Activated CD8-positive, alpha-beta T cell treated with anti-CD3 and anti-CD28 coated beads for 36 hours (primary cell): ENCODE results near the gene MYZAP. TPM values are rescaled to one million over a fixed set of nuclear protein-coding genes. Genes with fewer than 3 reads are reported as not detected.

Source experiments
- ATAC-seq: fragments of 200-7000 bp; cut with Tn5 transposase; one replicate; pipeline ENCODE4 v1.10.0; 2021; ENCODE audit warnings: mild to moderate bottlenecking, moderate library complexity
- CTCF ChIA-PET: fragments of 350-600 bp; sonication (Branson Sonifier 250); formaldehyde crosslinking; loops from one replicate; lab custom pipeline; 2021; ENCODE audit warnings: antibody characterized with exemption; lab: Charles Lee
- POLR2A ChIA-PET: fragments of 350-600 bp; sonication (Branson Sonifier 250); formaldehyde crosslinking; loops from one replicate; lab custom pipeline; 2021; ENCODE audit warnings: antibody characterized with exemption; lab: Charles Lee
- DNase-seq: peaks from one replicate; pipeline ENCODE4 v3.0.0-alpha.2; 2020
- H3K27ac Mint-ChIP-seq: one replicate; pipeline ENCODE4 v1.8.0; 2021; ENCODE audit warnings: mild to moderate bottlenecking, mixed read lengths
- H3K27me3 Mint-ChIP-seq: one replicate; pipeline ENCODE4 v1.8.0; 2021; ENCODE audit warnings: mixed read lengths
- H3K36me3 Mint-ChIP-seq: one replicate; pipeline ENCODE4 v1.8.0; 2021; ENCODE audit warnings: low read depth, mixed read lengths
- H3K4me1 Mint-ChIP-seq: one replicate; pipeline ENCODE4 v1.8.0; 2021; ENCODE audit warnings: low read depth, mixed read lengths
- H3K4me3 Mint-ChIP-seq: one replicate; pipeline ENCODE4 v1.8.0; 2021; ENCODE audit warnings: mild to moderate bottlenecking, moderate library complexity, mixed read lengths
- H3K9me3 Mint-ChIP-seq: one replicate; pipeline ENCODE4 v1.8.0; 2021; ENCODE audit warnings: mixed read lengths
- CTCF ChIP-seq: fragments of 200-600 bp; IDR thresholded peaks from one replicate; pipeline ENCODE4 v1.8.0; 2022; ENCODE audit warnings: antibody characterized with exemption, mild to moderate bottlenecking
- intact Hi-C: fragments of 100-400 bp; cut with micrococcal nuclease; formaldehyde crosslinking; loops from one replicate; pipeline ENCODE4 v1.10.0; 2022
- total RNA-seq, 2 experiments: library from RNA; stranded (reverse); gene quantifications; one replicate each; pipeline ENCODE4 v1.2.3, GENCODE V29; 2021

Gene MYZAP
- total RNA-seq, 2 experiments from 2014 or later, result not detected

DNA sequence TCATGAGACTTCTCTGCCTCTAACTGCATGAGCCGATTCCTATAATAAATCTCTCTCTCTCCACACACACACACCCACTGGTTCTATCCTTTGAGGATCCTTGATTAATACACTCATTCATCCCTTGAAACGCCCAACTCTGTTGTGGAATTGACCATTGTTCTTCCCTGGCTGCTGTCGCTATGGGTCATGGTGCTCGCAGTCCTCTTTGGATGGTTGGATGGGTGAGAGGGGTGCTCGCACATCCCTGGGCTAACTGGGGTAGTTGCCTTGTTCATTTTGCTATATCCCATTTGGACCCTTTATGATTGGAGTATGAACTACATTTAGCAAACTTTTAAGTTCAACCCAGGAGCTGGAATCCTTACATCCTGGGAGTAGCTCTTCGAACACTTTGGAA, 33.9 kb upstream of the MYZAP start:
- ChIA-PET CTCF (interaction anchor here (3.5 kb wide), 1 partner anchor 303 kb away, joined by 28 read pairs; no protein-coding TSS in a partner anchor), POLR2A (interaction anchor here (1.1 kb wide), 1 partner anchor 11 kb away, joined by 3 read pairs; no protein-coding TSS in a partner anchor)
- H3K4me1 Mint-ChIP-seq, result peaks cover 20% of the 10 kb centered on the region
- no peak overlapping the region for H3K27ac Mint-ChIP-seq
- DNase-seq (no peak), ATAC-seq (no peak)
- intact Hi-C loops, result no loop called here
- no peak for TF ChIP-seq CTCF
- H3K36me3 Mint-ChIP-seq, result no peaks in the 10 kb centered on the region
- peaks cover 15% of the 10 kb centered on the region for H3K27me3 Mint-ChIP-seq
- H3K4me3 Mint-ChIP-seq, result no peak overlapping the region
- peaks cover 3% of the 10 kb centered on the region for H3K9me3 Mint-ChIP-seq

DNA sequence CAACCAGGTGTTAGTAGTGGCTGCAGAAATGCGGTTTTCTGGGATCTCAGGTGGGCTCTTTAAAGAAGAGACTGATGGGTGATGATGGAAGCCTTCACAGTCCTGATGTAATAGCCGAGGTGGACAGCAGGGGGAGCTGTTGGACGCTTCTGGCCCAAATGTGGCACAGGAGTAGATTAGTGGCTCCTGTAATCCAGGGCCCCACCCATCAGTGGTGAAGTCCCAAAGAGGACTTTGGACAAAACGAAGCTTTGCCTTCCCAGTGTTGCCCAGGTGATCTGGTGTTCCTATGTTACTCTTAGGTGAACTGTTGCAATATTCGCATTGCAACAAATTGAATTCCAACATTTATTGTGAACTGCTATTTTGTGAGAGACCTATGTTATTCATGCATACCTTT, 31.8 kb upstream of the MYZAP start:
- Mint-ChIP-seq H3K9me3 (peaks cover 3% of the 10 kb centered on the region), H3K4me3 (no peak overlapping the region), H3K27me3 (peaks cover 15% of the 10 kb centered on the region), H3K36me3 (no peaks in the 10 kb centered on the region), H3K27ac (no peak overlapping the region), H3K4me1 (peaks cover 31% of the 10 kb centered on the region)
- ATAC-seq (peak; percentile 55), DNase-seq (peak; percentile 81)
- peak; percentile 87 for TF ChIP-seq CTCF
- intact Hi-C loops, result loop anchor here (2.0 to 5.0 kb wide), 2 partner anchors 82 to 301 kb away; no protein-coding TSS in a partner anchor
- ChIA-PET CTCF (interaction anchor here (0.6 to 3.5 kb wide), 30 partner anchors 8 to 511 kb away, joined by 3 to 28 read pairs (median 4); partner anchors contain the start of gene POLR2M), POLR2A (no interaction called here)

DNA sequence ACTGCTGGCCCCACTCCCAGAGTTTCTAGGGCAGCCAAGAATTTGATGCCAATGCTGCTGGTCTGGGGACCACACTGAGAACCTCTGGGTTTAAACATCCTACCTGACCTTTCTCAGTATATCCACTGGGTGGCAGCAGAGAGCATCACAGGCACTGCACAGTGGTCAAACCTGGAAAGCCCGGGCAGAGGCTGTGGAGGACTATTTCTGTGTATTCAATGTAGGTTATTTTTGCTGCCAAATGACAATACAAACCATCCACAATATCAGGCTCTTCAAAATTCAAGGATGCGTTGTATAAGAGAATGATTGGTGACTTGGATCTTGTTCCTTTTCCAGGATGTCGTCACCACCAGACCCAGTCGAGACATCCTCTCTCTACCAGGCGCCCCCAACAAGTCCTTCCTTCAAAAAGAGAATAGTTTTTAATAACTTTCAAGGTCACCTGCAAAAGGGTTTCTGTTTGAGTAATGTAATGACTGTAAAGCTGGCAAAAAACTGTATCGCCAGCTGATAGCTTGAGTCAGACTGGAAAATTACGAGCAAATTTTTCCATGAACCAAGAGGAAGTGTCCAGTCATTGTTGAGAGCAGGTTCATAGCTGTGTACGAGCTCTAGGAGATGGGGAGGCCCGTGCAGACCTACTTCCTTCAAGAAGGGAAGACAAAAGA, 30.5 kb upstream of the MYZAP start:
- POLR2A ChIA-PET, result no interaction called here
- Mint-ChIP-seq H3K4me3 (no peak overlapping the region), H3K4me1 (peaks cover 38% of the 10 kb centered on the region), H3K36me3 (no peaks in the 10 kb centered on the region), H3K27me3 (peaks cover 21% of the 10 kb centered on the region), H3K27ac (peak overlapping the region; percentile 71), H3K9me3 (peaks cover 3% of the 10 kb centered on the region)
- ATAC-seq, result peak; percentile 82
- peak; percentile 89 for TF ChIP-seq CTCF
- intact Hi-C loops, result loop anchor here (2.0 to 5.0 kb wide), 2 partner anchors 81 to 300 kb away; no protein-coding TSS in a partner anchor
- peak; percentile 71 for DNase-seq
- CTCF ChIA-PET, result interaction anchor here (0.7 to 3.5 kb wide), 23 partner anchors 13 to 510 kb away, joined by 3 to 28 read pairs (median 4); partner anchors contain the start of gene POLR2M

DNA sequence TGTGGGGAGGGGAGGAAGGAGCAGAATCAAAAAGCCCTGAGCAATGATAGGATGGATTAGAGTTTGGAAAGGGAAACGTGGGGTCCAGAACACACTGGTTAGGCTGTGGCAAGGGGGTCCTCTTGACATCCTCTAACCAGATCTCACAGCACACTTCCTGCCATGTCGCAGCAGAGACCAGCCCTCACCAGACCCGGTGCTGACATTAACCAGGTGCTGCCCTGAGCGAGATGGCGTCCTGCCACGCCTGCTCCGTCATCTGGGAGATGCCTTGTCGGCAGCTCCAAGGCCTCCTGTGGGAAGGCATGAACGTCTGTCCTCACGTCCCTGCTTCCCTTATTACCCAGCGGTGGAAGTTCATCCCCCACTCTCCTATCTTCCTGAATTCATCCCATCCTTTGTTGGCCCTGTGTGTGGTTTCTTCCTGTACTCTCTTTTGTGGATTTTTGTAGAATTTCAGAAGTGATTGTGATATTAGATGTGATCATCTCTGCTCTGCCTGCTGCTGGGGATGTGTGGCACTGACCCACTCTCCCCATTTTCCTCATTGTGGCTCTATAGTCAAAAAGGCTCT, 29.4 kb upstream of the MYZAP start:
- no peak for TF ChIP-seq CTCF
- Mint-ChIP-seq H3K4me1 (peaks cover 38% of the 10 kb centered on the region), H3K27me3 (peaks cover 28% of the 10 kb centered on the region), H3K4me3 (no peak overlapping the region), H3K36me3 (no peaks in the 10 kb centered on the region), H3K9me3 (peaks cover 3% of the 10 kb centered on the region), H3K27ac (peak overlapping the region; percentile 67)
- ChIA-PET POLR2A (interaction anchor here (0.6 kb wide), 1 partner anchor 340 kb away, joined by 3 read pairs; no protein-coding TSS in a partner anchor), CTCF (interaction anchor here (1.1 to 2.0 kb wide), 2 partner anchors 77 to 298 kb away, joined by 6 to 10 read pairs; no protein-coding TSS in a partner anchor)
- DNase-seq (peak; percentile 18), ATAC-seq (no peak)
- intact Hi-C loops, result loop anchor here (5.0 kb wide), 1 partner anchor 80 kb away; no protein-coding TSS in a partner anchor
